ENCODE data around the gene PLXNC1. TPM values are rescaled to one million over a fixed set of nuclear protein-coding genes. Genes with fewer than 3 reads are reported as not detected.

The PLXNC1 gene
- total and polyA plus RNA-seq, 7 donors: 1.2 to 10.2 (median 4.3) TPM

DNA sequence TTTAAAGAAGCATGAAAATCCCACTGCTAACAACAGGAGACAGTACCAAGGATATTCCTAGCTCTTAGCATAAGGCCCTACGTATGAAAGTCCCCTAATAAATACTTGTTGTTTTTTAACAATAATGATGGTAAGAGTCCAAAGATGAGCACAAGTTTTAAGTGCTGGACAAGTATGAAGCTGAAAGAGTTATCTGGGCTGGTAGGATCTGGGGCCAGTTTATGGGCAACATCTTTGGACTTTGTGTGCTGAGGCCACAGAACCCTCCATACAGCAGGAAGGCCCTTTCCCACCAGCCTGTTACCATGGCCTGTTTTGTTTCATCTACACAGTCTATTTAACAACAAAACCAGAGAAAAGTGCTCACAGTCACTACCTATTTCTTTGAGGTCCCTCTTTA is 12.5 kb upstream of the PLXNC1 start:
- H3K4me1 ChIP-seq: no peaks in the 10 kb centered on the region
- WGBS, 2 donors: 96 to 98% methylated on average over 1 of the region's 1 CpG
- no peak overlapping the region for H3K4me3 ChIP-seq
- intact Hi-C loops (cut with DNase I): loop anchor here (2.0 kb wide), 2 partner anchors 299 to 397 kb away; no protein-coding TSS in a partner anchor
- TF ChIP-seq POLR2A (IDR thresholded peaks at IDR 0.05): no peak
- no peak for TF ChIP-seq POLR2AphosphoS5 (IDR thresholded peaks at IDR 0.05)
- TF ChIP-seq CTCF (IDR thresholded peaks at IDR 0.05): no peak
- TF ChIP-seq EP300 (IDR thresholded peaks at IDR 0.05): no peak
- no peaks in the 10 kb centered on the region for H3K36me3 ChIP-seq
- H3K27me3 ChIP-seq: no peaks in the 10 kb centered on the region
- no peaks in the 10 kb centered on the region for H3K9me3 ChIP-seq
- DNase-seq: no peak
- H3K27ac ChIP-seq: no peak overlapping the region

DNA sequence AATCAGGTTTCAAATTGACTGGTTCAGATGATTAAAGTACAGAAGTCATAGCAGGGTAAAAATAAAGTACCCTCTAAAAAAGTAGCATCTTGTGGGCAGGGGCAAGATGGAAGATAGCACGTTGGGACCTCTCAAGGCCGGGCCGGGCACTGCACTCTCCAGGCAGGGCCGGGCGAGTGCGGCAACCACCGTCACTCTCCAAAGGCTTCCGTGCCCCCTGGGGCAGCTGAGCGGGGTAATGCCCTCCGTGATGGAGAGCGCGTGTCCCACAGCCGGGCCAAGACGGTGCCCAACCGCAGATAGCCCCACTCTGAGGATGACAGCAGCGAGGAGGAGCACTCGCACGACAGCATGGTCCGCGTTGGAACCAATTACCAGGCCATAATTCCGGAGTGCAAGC is 8.6 kb upstream of the PLXNC1 start:
- no peaks in the 10 kb centered on the region for H3K27me3 ChIP-seq
- H3K4me1 ChIP-seq: no peaks in the 10 kb centered on the region
- H3K27ac ChIP-seq: no peak overlapping the region
- no peaks in the 10 kb centered on the region for H3K36me3 ChIP-seq
- TF ChIP-seq POLR2A (IDR thresholded peaks at IDR 0.05) (no peak), EP300 (IDR thresholded peaks at IDR 0.05) (no peak), POLR2AphosphoS5 (IDR thresholded peaks at IDR 0.05) (no peak)
- 96% methylated on average over 21 of the region's 21 CpGs for WGBS, 2 donors
- DNase-seq: no peak
- intact Hi-C loops (cut with DNase I): no loop called here
- no peak overlapping the region for H3K4me3 ChIP-seq
- H3K9me3 ChIP-seq: no peaks in the 10 kb centered on the region

DNA sequence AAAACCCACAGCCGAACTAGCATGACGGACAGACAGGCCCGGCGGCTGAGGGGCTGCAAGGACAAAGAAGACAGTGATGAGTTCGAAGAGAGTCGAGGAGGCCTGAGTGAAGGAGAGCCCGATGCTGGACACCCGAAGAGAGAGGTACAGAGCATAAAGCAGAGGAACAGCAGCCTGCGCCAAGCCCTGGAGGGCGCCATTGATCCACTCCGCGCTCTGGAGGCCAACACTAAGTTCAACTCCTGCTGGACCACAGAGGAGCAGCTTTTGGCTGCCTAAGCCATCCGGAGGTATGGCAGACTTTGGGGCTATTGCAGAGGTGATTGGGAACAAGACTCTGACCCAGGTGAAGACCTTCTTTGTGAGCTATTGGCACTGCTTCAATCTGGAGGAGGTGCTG is 7.8 kb upstream of the PLXNC1 start:
- 90 to 91% methylated on average over 13 of the region's 13 CpGs for WGBS, 2 donors
- no peak for DNase-seq
- no peak for TF ChIP-seq CTCF (IDR thresholded peaks at IDR 0.05)
- no peak for TF ChIP-seq POLR2AphosphoS5 (IDR thresholded peaks at IDR 0.05)
- no peak for TF ChIP-seq EP300 (IDR thresholded peaks at IDR 0.05)
- TF ChIP-seq POLR2A (IDR thresholded peaks at IDR 0.05): no peak
- Histone ChIP-seq H3K9me3 (no peaks in the 10 kb centered on the region), H3K27me3 (no peaks in the 10 kb centered on the region), H3K4me1 (peaks cover 0 to 1% (median 0%) of the 10 kb centered on the region in 4 donors), H3K4me3 (no peak overlapping the region), H3K36me3 (no peaks in the 10 kb centered on the region), H3K27ac (no peak overlapping the region)
- intact Hi-C loops (cut with DNase I): no loop called here

GRCh38 chr12:94141004-94141764 is 7.2 kb upstream of the PLXNC1 start:
- Histone ChIP-seq H3K27ac (no peak overlapping the region), H3K4me1 (peaks cover 0 to 4% (median 0%) of the 10 kb centered on the region in 4 donors), H3K4me3 (no peak overlapping the region), H3K27me3 (no peaks in the 10 kb centered on the region), H3K36me3 (no peaks in the 10 kb centered on the region), H3K9me3 (no peaks in the 10 kb centered on the region)
- whole genome bisulfite sequencing, 2 donors: 86 to 96% methylated on average over 15 of the region's 15 CpGs
- no peak for TF ChIP-seq EP300 (IDR thresholded peaks at IDR 0.05)
- no peak for TF ChIP-seq POLR2A (IDR thresholded peaks at IDR 0.05)
- no peak for TF ChIP-seq CTCF (IDR thresholded peaks at IDR 0.05)
- intact Hi-C loops (cut with DNase I): no loop called here
- no peak for DNase-seq

- TF ChIP-seq EP300 (IDR thresholded peaks at IDR 0.05): no peak
- no peak for TF ChIP-seq POLR2A (IDR thresholded peaks at IDR 0.05)
- no peak for TF ChIP-seq POLR2AphosphoS5 (IDR thresholded peaks at IDR 0.05)
- no peak for TF ChIP-seq CTCF (IDR thresholded peaks at IDR 0.05)
- 86 to 88% methylated on average over 3 of the region's 3 CpGs for WGBS, 2 donors
- Histone ChIP-seq H3K27ac (no peak overlapping the region), H3K4me3 (no peak overlapping the region), H3K36me3 (no peaks in the 10 kb centered on the region), H3K9me3 (no peaks in the 10 kb centered on the region), H3K4me1 (peaks cover 0 to 4% (median 0%) of the 10 kb centered on the region in 4 donors), H3K27me3 (no peaks in the 10 kb centered on the region)
- intact Hi-C loops (cut with DNase I): no loop called here
- DNase-seq: no peak
Measured at GRCh38 chr12:94141892-94142291, 6.5 kb upstream of the PLXNC1 start.
